Measurements from ENCODE around the gene FPGS. TPM values are rescaled to one million over a fixed set of nuclear protein-coding genes. Genes with fewer than 3 reads are reported as not detected.

Gene FPGS
- total RNA-seq, 1 donor from 2014 or later, result 50.8 TPM

DNA sequence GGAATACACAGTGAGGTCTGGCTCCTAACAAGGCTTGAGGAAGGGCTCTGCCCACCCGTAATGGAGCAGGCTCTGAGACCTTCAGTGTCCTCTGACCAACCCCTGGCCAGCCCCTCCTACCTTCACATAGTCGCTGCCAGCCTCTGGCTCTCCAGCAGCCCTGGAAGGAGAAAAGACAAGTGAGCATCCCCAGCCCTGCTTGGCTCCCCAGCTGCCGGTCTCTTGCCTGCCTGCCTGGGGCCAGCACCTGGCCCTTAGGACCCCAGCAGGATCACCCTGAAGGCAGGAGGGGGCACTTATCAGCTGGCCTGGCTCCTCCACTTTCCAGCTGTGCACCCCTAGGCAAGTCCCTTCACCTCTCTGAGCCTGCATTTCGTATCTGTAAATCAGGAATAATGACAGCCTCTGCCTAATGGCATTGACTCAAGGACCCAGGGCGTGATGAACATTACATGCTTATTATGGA, 41.2 kb upstream of the FPGS start:
- H3K36me3 Mint-ChIP-seq (ENCODE audit: low read depth), result peaks cover 5% of the 10 kb centered on the region
- H3K9me3 Mint-ChIP-seq (ENCODE audit: low read depth), result no peaks in the 10 kb centered on the region
- peaks cover 40% of the 10 kb centered on the region for H3K4me1 Mint-ChIP-seq (ENCODE audit: low read depth)
- H3K27me3 Mint-ChIP-seq (ENCODE audit: low read depth), result no peaks in the 10 kb centered on the region
- TF ChIP-seq, protein P1, sequence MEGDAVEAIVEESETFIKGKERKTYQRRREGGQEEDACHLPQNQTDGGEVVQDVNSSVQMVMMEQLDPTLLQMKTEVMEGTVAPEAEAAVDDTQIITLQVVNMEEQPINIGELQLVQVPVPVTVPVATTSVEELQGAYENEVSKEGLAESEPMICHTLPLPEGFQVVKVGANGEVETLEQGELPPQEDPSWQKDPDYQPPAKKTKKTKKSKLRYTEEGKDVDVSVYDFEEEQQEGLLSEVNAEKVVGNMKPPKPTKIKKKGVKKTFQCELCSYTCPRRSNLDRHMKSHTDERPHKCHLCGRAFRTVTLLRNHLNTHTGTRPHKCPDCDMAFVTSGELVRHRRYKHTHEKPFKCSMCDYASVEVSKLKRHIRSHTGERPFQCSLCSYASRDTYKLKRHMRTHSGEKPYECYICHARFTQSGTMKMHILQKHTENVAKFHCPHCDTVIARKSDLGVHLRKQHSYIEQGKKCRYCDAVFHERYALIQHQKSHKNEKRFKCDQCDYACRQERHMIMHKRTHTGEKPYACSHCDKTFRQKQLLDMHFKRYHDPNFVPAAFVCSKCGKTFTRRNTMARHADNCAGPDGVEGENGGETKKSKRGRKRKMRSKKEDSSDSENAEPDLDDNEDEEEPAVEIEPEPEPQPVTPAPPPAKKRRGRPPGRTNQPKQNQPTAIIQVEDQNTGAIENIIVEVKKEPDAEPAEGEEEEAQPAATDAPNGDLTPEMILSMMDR (IDR thresholded peaks at IDR 0.05), result no peak
- H3K27ac Mint-ChIP-seq (ENCODE audit: unreplicated experiment), result no peak overlapping the region
- DNase-seq (ENCODE audit: low spot score), result no peak
- no peak overlapping the region for H3K4me3 Mint-ChIP-seq (ENCODE audit: unreplicated experiment)

DNA sequence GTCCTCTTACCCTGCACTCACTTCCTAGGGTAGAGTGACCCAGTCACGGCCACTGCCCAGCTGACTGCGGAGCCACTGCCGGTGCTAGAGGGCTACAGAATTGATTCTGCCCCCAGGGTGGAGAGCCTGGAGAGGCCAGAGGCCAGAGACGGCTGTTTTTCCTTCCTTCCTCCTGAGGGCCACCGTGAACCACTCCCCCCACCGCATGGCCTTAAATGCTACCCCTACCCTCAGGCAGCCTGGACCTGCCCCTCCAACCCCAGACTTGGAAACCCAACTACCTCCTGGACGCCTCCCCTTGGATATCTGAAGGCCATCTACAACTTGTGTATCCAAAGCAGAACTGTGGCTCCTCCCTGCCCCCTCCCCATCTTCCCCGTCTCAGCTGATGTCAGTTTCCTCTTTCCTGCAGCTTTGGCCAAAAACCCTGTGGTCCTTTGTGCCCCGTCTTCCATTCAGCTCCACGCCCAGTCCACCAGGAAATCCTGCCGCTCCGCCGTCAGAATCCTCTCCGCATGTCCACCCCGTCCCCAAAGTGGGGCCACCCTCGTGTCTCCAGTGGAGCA, 40.5 kb upstream of the FPGS start:
- Mint-ChIP-seq H3K9me3 (ENCODE audit: low read depth) (no peaks in the 10 kb centered on the region), H3K27ac (ENCODE audit: unreplicated experiment) (no peak overlapping the region), H3K4me1 (ENCODE audit: low read depth) (peaks cover 45% of the 10 kb centered on the region), H3K36me3 (ENCODE audit: low read depth) (peaks cover 5% of the 10 kb centered on the region), H3K27me3 (ENCODE audit: low read depth) (no peaks in the 10 kb centered on the region), H3K4me3 (ENCODE audit: unreplicated experiment) (no peak overlapping the region)
- DNase-seq (ENCODE audit: low spot score), result no peak
- TF ChIP-seq, protein P1 (IDR thresholded peaks at IDR 0.05), result no peak

DNA sequence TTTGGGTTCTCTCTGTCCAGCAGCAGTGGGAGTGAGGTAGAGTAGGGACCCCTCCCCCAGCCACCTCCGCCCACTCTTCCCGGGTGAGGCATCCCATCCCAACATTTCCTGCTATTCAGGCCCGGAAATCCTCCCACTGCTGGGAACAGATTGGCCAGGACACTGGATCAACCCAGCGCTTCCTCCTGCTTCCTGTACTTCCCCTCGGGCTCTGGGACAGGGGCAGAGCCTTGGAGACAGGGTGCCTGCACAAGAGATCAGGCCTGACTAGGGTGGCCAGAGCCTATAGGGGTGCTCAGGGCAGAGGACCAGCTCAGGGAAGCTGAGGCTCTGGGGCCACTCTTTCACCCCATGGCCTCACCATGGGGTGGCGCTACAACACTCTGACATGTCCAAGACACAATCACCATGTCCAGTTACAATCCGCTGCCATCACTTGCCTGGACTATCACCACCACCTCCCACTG, 38.7 kb upstream of the FPGS start:
- DNase-seq (ENCODE audit: low spot score), result no peak
- H3K4me1 Mint-ChIP-seq (ENCODE audit: low read depth), result peaks cover 53% of the 10 kb centered on the region
- peak overlapping the region; percentile 17 for H3K27ac Mint-ChIP-seq (ENCODE audit: unreplicated experiment)
- H3K36me3 Mint-ChIP-seq (ENCODE audit: low read depth), result peaks cover 5% of the 10 kb centered on the region
- H3K4me3 Mint-ChIP-seq (ENCODE audit: unreplicated experiment), result no peak overlapping the region
- TF ChIP-seq, protein P1 (IDR thresholded peaks at IDR 0.05), result peak; percentile 63
- H3K9me3 Mint-ChIP-seq (ENCODE audit: low read depth), result no peaks in the 10 kb centered on the region
- no peaks in the 10 kb centered on the region for H3K27me3 Mint-ChIP-seq (ENCODE audit: low read depth)

DNA sequence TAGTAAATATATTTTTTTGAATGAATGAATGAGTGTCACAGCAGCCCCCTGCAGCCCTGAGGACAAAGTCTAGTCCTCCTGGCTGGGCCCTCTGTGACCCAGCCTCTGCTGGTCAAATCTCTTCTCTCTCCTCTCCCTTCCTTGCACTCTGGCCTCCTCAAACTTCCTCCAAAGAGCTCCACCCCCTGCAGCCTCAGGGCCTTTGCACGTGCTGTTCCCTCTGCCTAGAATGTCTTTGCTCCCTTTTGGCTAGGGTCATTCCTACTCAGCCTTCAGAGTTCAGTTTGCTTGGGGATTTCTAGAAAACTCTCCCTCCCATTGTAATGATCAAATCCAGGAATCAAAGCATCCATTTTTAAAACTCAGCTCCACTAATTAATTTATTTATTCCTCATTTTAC, 37.3 kb upstream of the FPGS start:
- no peak overlapping the region for H3K4me3 Mint-ChIP-seq (ENCODE audit: unreplicated experiment)
- no peak overlapping the region for H3K27ac Mint-ChIP-seq (ENCODE audit: unreplicated experiment)
- TF ChIP-seq, protein P1 (IDR thresholded peaks at IDR 0.05), result no peak
- no peaks in the 10 kb centered on the region for H3K27me3 Mint-ChIP-seq (ENCODE audit: low read depth)
- peaks cover 64% of the 10 kb centered on the region for H3K4me1 Mint-ChIP-seq (ENCODE audit: low read depth)
- H3K9me3 Mint-ChIP-seq (ENCODE audit: low read depth), result no peaks in the 10 kb centered on the region
- peaks cover 5% of the 10 kb centered on the region for H3K36me3 Mint-ChIP-seq (ENCODE audit: low read depth)
- no peak for DNase-seq (ENCODE audit: low spot score)

DNA sequence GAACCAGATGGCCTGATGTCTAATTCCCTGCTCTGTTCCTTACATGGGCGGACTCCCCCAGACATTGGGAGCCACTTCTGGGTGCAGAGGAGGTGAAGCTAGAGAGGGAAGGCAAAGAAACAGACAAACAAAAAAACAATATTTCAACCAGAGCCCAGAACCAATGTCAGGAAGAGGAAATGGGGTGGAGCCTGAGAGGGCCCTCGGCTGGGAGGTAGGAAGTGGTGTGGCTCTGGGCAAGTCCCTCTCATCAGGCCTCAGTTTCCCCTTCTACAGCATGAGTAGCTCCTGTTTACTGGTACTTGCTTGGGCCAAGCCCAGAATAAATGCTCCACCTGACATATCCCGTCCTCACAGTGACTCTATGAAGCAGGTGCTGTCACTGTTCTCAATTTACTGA, 35.3 kb upstream of the FPGS start:
- Mint-ChIP-seq H3K27ac (ENCODE audit: unreplicated experiment) (peak overlapping the region; percentile 98), H3K36me3 (ENCODE audit: low read depth) (peaks cover 5% of the 10 kb centered on the region), H3K4me3 (ENCODE audit: unreplicated experiment) (peak overlapping the region; percentile 33), H3K9me3 (ENCODE audit: low read depth) (no peaks in the 10 kb centered on the region), H3K4me1 (ENCODE audit: low read depth) (peaks cover 72% of the 10 kb centered on the region), H3K27me3 (ENCODE audit: low read depth) (no peaks in the 10 kb centered on the region)
- TF ChIP-seq, protein P1 (IDR thresholded peaks at IDR 0.05), result no peak
- no peak for DNase-seq (ENCODE audit: low spot score)

Measured in chondrocyte (in vitro differentiated cells).